GM23338 (cell line): Measurements from ENCODE around the gene ZC2HC1B. TPM values are rescaled to one million over a fixed set of nuclear protein-coding genes. Genes with fewer than 3 reads are reported as not detected.
"Not testable (repeated sequence)": the region's sequence is repeated elsewhere in the genome, so short reads cannot be mapped to it uniquely, and the experiment has no call there.

Experiments used
- ATAC-seq: fragments of 200-7000 bp; cut with Tn5 transposase; 3 replicates; pipeline ENCODE4 v1.9.1; 2020
- DNase-seq: peaks from one replicate; pipeline ENCODE4 v3.0.0-alpha.2; 2015; ENCODE audit warnings: low spot score
- H2AFZ ChIP-seq: fragments of 200-600 bp; sonication (generic); 2 replicates; pipeline ENCODE4 v1.8.0; 2016; ENCODE audit warnings: antibody characterized with exemption, mild to moderate bottlenecking, moderate library complexity
- H3F3A ChIP-seq: fragments of 200-600 bp; sonication (generic); replicated peaks from 2 replicates; pipeline ENCODE4 v1.8.0; 2017; ENCODE audit warnings: antibody characterized with exemption, mixed run types, low read depth
- H3K27ac ChIP-seq: fragments of 200-600 bp; sonication (generic); 2 replicates; pipeline ENCODE4 v1.6.1; 2016; ENCODE audit warnings: low read depth
- H3K27me3 ChIP-seq: fragments of 200-600 bp; sonication (generic); 2 replicates; pipeline ENCODE4 v1.8.0; 2016; ENCODE audit warnings: mild to moderate bottlenecking, mixed run types, moderate library complexity; ENCODE audit not compliant: insufficient read depth
- H3K36me3 ChIP-seq: fragments of 200-600 bp; sonication (generic); 2 replicates; pipeline ENCODE4 v1.8.0; 2016; ENCODE audit warnings: mild to moderate bottlenecking; ENCODE audit not compliant: insufficient read depth
- H3K4me1 ChIP-seq: fragments of 200-600 bp; sonication (generic); 2 replicates; pipeline ENCODE4 v1.8.0; 2016; ENCODE audit warnings: mild to moderate bottlenecking, moderate library complexity; ENCODE audit not compliant: insufficient read depth
- H3K4me2 ChIP-seq: fragments of 200-600 bp; sonication (generic); 2 replicates; pipeline ENCODE4 v1.7.1; 2017; ENCODE audit warnings: mixed run types
- H3K4me3 ChIP-seq: fragments of 200-600 bp; sonication (generic); 2 replicates; pipeline ENCODE4 v1.6.1; 2016; ENCODE audit warnings: mixed run types
- H3K79me2 ChIP-seq: fragments of 200-600 bp; sonication (generic); replicated peaks from 2 replicates; pipeline ENCODE4 v1.8.0; 2017; ENCODE audit warnings: mild to moderate bottlenecking; ENCODE audit not compliant: insufficient read depth
- H3K9me2 ChIP-seq: fragments of 200-600 bp; sonication (generic); 2 replicates; pipeline ENCODE4 v1.8.0; 2017; ENCODE audit not compliant: insufficient read depth
- H4K20me1 ChIP-seq: fragments of 200-600 bp; sonication (generic); replicated peaks from 2 replicates; pipeline ENCODE4 v1.8.0; 2017; ENCODE audit warnings: mild to moderate bottlenecking; ENCODE audit not compliant: insufficient read depth
- H3K27ac Mint-ChIP-seq: 2 replicates; pipeline ENCODE4 v1.8.0; 2020; ENCODE audit warnings: inconsistent platforms, mild to moderate bottlenecking, moderate library complexity, mixed read lengths
- H3K27me3 Mint-ChIP-seq: 3 replicates; pipeline ENCODE4 v1.8.0; 2022; ENCODE audit warnings: low read depth, mild to moderate bottlenecking, moderate library complexity, mixed read lengths, inconsistent platforms; ENCODE audit not compliant: insufficient read depth, poor library complexity
- H3K36me3 Mint-ChIP-seq: 3 replicates; pipeline ENCODE4 v1.8.0; 2021; ENCODE audit warnings: low read depth, mild to moderate bottlenecking, inconsistent platforms, moderate library complexity, mixed read lengths
- H3K4me1 Mint-ChIP-seq: 3 replicates; pipeline ENCODE4 v1.8.0; 2020; ENCODE audit warnings: mild to moderate bottlenecking, inconsistent platforms, mixed read lengths
- H3K4me3 Mint-ChIP-seq: 3 replicates; pipeline ENCODE4 v1.8.0; 2021; ENCODE audit warnings: moderate library complexity, mild to moderate bottlenecking, inconsistent platforms, mixed read lengths
- H3K9me3 Mint-ChIP-seq: 3 replicates; pipeline ENCODE4 v1.8.0; 2020; ENCODE audit warnings: moderate library complexity, mild to moderate bottlenecking, inconsistent platforms, mixed read lengths
- CREB1 ChIP-seq: fragments of 250-450 bp; sonication (Bioruptor Pico); IDR thresholded peaks from 2 replicates; pipeline ENCODE4 v1.5.0; 2020; ENCODE audit warnings: low read depth, mild to moderate bottlenecking, moderate library complexity
- EZH2 ChIP-seq: fragments of 200-600 bp; sonication (generic); IDR thresholded peaks from one replicate; pipeline ENCODE4 v1.8.0; 2017; ENCODE audit warnings: antibody characterized with exemption, mild to moderate bottlenecking, low read depth; ENCODE audit not compliant: unreplicated experiment
- EZH2phosphoT487 ChIP-seq: fragments of 200-600 bp; sonication (generic); IDR thresholded peaks from one replicate; pipeline ENCODE4 v1.8.1; 2018; ENCODE audit warnings: antibody characterized with exemption; ENCODE audit not compliant: unreplicated experiment
- JUNB ChIP-seq: IDR thresholded peaks from one replicate; pipeline ENCODE4 v1.6.1; 2016; ENCODE audit warnings: antibody characterized with exemption; ENCODE audit not compliant: unreplicated experiment
- NANOG ChIP-seq: IDR thresholded peaks from 2 replicates; pipeline ENCODE4 v1.6.1; 2016; ENCODE audit warnings: antibody characterized with exemption, borderline replicate concordance
- POLR2AphosphoS5 ChIP-seq: IDR thresholded peaks from 2 replicates; pipeline ENCODE4 v1.6.1; 2016; ENCODE audit warnings: antibody characterized with exemption, low read depth
- STAT1 ChIP-seq: IDR thresholded peaks from one replicate; pipeline ENCODE4 v1.6.1; 2016; ENCODE audit warnings: antibody characterized with exemption; ENCODE audit not compliant: unreplicated experiment
- ZNF114 ChIP-seq: fragments of 250-450 bp; sonication (Bioruptor Pico); IDR thresholded peaks from 2 replicates; pipeline ENCODE4 v1.5.0; 2020; ENCODE audit warnings: mild to moderate bottlenecking, moderate library complexity
- ZNF331 ChIP-seq: fragments of 250-450 bp; sonication (Bioruptor Pico); IDR thresholded peaks from 2 replicates; pipeline ENCODE4 v1.5.0; 2020; ENCODE audit warnings: low read depth, mild to moderate bottlenecking, moderate library complexity
- polyA plus RNA-seq: library from polyadenylated mRNA; unstranded; fragments of >200 nt; fragmentation: Nextera tagmentation; extraction: Ambion mirVana; gene quantifications from 2 replicates; pipeline ENCODE4 v1.2.1, GENCODE V29; 2016
- total RNA-seq: library from RNA; depleted of rRNA; stranded (reverse); fragments of >200 nt; shearing (Covaris generic); gene quantifications from 2 replicates; pipeline ENCODE4 v1.2.3, GENCODE V29; 2014
- TF ChIP-seq, protein P1 (sequence below): IDR thresholded peaks from 2 replicates; pipeline ENCODE4 v1.6.1; 2016; ENCODE audit warnings: antibody characterized with exemption
- TF ChIP-seq, protein P2 (sequence below), 2 experiments: fragments of 200-600 bp in 1 of 2; sonication (generic) in 1 of 2; conservative IDR thresholded peaks; 2 replicates each; pipeline versions ENCODE4 v1.5.1 to v1.6.1; 2016 to 2017; ENCODE audit warnings: antibody characterized with exemption in 2 of 2, low read depth in 2 of 2, mild to moderate bottlenecking in 2 of 2, moderate library complexity in 1 of 2
- TF ChIP-seq, protein P3 (sequence below): IDR thresholded peaks from one replicate; pipeline ENCODE4 v1.6.1; 2018; ENCODE audit warnings: antibody characterized with exemption; ENCODE audit not compliant: unreplicated experiment

ZC2HC1B gene
- total and polyA plus RNA-seq, 2 experiments from 2014 or later: not detected

DNA sequence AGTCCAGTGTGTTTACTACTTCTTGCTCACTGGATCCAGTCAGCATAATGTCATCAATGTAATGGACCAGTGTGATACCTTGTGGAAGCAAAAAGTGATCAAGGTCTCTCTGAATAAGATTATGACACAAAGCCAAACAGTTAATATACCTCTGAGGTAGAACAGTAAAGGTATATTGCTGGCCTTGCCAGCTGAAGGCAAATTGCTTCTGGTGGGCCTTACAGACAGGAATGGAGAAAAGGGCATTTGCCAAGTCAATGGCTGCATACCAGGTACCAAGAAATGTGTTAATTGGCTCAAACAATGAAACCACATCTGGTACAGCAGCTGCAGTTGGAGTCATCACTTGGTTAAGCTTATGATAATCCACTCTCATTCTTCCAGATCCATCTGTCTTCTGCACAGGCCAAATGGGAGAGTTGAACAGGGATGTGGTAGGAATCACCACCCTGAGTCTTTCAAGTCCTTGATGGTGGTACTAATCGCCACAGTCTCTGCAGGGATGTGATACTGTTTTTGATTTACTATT is 7.0 kb downstream of the ZC2HC1B start:
- H3K79me2 ChIP-seq, H3K4me1 Mint-ChIP-seq, H3K9me2 ChIP-seq, H3K4me2 ChIP-seq, H3K27ac ChIP-seq, H3K4me3 ChIP-seq, H3K27me3 ChIP-seq, H2AFZ ChIP-seq, H3K27ac Mint-ChIP-seq, ATAC-seq, H3K36me3 ChIP-seq, H3K27me3 Mint-ChIP-seq, H3K4me3 Mint-ChIP-seq, H3K4me1 ChIP-seq, DNase-seq, H4K20me1 ChIP-seq, H3F3A ChIP-seq: not testable (repeated sequence)
- Mint-ChIP-seq H3K9me3 (peaks cover 22% of the 10 kb centered on the region), H3K36me3 (peaks cover 13% of the 10 kb centered on the region)

DNA sequence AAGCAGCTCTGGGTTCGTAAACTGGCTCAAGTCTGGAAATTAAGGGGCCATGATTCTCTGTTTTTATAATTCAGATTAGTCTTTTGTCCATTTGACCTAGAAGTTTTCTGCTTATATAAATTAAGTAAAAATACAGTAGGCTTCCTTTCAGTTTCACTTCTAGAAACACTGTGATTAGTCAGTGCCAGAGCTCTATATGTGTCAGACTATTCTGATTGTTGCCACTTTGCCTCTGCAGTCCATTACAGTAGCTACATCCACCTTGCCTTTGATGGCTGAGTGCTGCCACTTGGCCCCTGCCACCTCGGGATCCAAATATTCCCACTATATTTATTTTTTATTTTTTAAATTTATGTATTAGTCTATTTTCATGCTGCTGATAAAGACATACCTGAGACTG is 7.9 kb downstream of the ZC2HC1B start:
- Histone ChIP-seq H3K9me2 (no peaks in the 10 kb centered on the region; the same call in 1 of the 2 replicates), H3F3A (no peaks in the 10 kb centered on the region), H3K79me2 (no peaks in the 10 kb centered on the region), H2AFZ (no peak overlapping the region), H3K27me3 (no peaks in the 10 kb centered on the region), H3K36me3 (no peaks in the 10 kb centered on the region), H4K20me1 (no peaks in the 10 kb centered on the region), H3K4me3 (no peak overlapping the region), H3K27ac (no peak overlapping the region), H3K4me1 (no peaks in the 10 kb centered on the region), H3K4me2 (no peak overlapping the region)
- Mint-ChIP-seq H3K4me3 (no peak overlapping the region), H3K36me3 (peaks cover 12% of the 10 kb centered on the region), H3K27ac (no peak overlapping the region), H3K4me1 (no peaks in the 10 kb centered on the region), H3K9me3 (peaks cover 23% of the 10 kb centered on the region), H3K27me3 (peaks cover 3% of the 10 kb centered on the region)
- ATAC-seq (no peak), DNase-seq (no peak)
- TF ChIP-seq POLR2AphosphoS5 (no peak), ZNF331 (CRISPR knock-in tag) (no peak), EZH2phosphoT487 (no peak), EZH2 (no peak), STAT1 (no peak), JUNB (no peak), CREB1 (no peak), NANOG (no peak), ZNF114 (CRISPR knock-in tag) (no peak)
- TF ChIP-seq, protein P1, sequence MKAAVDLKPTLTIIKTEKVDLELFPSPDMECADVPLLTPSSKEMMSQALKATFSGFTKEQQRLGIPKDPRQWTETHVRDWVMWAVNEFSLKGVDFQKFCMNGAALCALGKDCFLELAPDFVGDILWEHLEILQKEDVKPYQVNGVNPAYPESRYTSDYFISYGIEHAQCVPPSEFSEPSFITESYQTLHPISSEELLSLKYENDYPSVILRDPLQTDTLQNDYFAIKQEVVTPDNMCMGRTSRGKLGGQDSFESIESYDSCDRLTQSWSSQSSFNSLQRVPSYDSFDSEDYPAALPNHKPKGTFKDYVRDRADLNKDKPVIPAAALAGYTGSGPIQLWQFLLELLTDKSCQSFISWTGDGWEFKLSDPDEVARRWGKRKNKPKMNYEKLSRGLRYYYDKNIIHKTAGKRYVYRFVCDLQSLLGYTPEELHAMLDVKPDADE: no peak
- TF ChIP-seq, protein P2, sequence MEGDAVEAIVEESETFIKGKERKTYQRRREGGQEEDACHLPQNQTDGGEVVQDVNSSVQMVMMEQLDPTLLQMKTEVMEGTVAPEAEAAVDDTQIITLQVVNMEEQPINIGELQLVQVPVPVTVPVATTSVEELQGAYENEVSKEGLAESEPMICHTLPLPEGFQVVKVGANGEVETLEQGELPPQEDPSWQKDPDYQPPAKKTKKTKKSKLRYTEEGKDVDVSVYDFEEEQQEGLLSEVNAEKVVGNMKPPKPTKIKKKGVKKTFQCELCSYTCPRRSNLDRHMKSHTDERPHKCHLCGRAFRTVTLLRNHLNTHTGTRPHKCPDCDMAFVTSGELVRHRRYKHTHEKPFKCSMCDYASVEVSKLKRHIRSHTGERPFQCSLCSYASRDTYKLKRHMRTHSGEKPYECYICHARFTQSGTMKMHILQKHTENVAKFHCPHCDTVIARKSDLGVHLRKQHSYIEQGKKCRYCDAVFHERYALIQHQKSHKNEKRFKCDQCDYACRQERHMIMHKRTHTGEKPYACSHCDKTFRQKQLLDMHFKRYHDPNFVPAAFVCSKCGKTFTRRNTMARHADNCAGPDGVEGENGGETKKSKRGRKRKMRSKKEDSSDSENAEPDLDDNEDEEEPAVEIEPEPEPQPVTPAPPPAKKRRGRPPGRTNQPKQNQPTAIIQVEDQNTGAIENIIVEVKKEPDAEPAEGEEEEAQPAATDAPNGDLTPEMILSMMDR (conservative IDR thresholded peaks at IDR 0.05; ENCODE audit: low read depth in 2 of 2): no peak
- TF ChIP-seq, protein P3, sequence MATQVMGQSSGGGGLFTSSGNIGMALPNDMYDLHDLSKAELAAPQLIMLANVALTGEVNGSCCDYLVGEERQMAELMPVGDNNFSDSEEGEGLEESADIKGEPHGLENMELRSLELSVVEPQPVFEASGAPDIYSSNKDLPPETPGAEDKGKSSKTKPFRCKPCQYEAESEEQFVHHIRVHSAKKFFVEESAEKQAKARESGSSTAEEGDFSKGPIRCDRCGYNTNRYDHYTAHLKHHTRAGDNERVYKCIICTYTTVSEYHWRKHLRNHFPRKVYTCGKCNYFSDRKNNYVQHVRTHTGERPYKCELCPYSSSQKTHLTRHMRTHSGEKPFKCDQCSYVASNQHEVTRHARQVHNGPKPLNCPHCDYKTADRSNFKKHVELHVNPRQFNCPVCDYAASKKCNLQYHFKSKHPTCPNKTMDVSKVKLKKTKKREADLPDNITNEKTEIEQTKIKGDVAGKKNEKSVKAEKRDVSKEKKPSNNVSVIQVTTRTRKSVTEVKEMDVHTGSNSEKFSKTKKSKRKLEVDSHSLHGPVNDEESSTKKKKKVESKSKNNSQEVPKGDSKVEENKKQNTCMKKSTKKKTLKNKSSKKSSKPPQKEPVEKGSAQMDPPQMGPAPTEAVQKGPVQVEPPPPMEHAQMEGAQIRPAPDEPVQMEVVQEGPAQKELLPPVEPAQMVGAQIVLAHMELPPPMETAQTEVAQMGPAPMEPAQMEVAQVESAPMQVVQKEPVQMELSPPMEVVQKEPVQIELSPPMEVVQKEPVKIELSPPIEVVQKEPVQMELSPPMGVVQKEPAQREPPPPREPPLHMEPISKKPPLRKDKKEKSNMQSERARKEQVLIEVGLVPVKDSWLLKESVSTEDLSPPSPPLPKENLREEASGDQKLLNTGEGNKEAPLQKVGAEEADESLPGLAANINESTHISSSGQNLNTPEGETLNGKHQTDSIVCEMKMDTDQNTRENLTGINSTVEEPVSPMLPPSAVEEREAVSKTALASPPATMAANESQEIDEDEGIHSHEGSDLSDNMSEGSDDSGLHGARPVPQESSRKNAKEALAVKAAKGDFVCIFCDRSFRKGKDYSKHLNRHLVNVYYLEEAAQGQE: no peak
